ENCODE data around the gene TNFAIP8L3. TPM values are rescaled to one million over a fixed set of nuclear protein-coding genes. Genes with fewer than 3 reads are reported as not detected.

TNFAIP8L3 gene
- total and polyA plus RNA-seq, 8 donors, result 0.58 to 12.5 (median 5.9) TPM; not detected in 1

GRCh38 chr15:51106481-51106880 is 11.8 kb upstream of the TNFAIP8L3 start:
- Histone ChIP-seq H3K4me3 (no peak overlapping the region), H3K27ac (peak overlapping the region in 1 of 5 donors; percentile 1), H3K4me1 (peaks cover 0 to 7% (median 0%) of the 10 kb centered on the region in 4 donors), H3K27me3 (peaks cover 0 to 6% (median 0%) of the 10 kb centered on the region in 3 donors), H3K36me3 (no peaks in the 10 kb centered on the region), H3K9me3 (no peaks in the 10 kb centered on the region)
- DNase-seq, result no peak
- intact Hi-C loops (cut with DNase I; ENCODE audit: low total_unique reads), result no loop called here
- TF ChIP-seq EP300 (IDR thresholded peaks at IDR 0.05), result no peak
- no peak for TF ChIP-seq POLR2A (IDR thresholded peaks at IDR 0.05)
- no peak for TF ChIP-seq CTCF (IDR thresholded peaks at IDR 0.05)
- no peak for TF ChIP-seq POLR2AphosphoS5 (IDR thresholded peaks at IDR 0.05)

GRCh38 chr15:51105430-51106016 is 10.8 kb upstream of the TNFAIP8L3 start:
- Histone ChIP-seq H3K4me3 (no peak overlapping the region), H3K4me1 (peaks cover 0 to 7% (median 0%) of the 10 kb centered on the region in 4 donors), H3K36me3 (no peaks in the 10 kb centered on the region), H3K27ac (peak overlapping the region in 2 of 5 donors; percentile 51 to 67), H3K9me3 (no peaks in the 10 kb centered on the region), H3K27me3 (peaks cover 0 to 16% (median 0%) of the 10 kb centered on the region in 3 donors)
- intact Hi-C loops (cut with DNase I; ENCODE audit: low total_unique reads), result no loop called here
- 35 to 58% (median 47%) methylated on average over 4 of the region's 4 CpGs for WGBS, 5 donors
- no peak for DNase-seq
- TF ChIP-seq POLR2AphosphoS5 (IDR thresholded peaks at IDR 0.05) (no peak), EP300 (IDR thresholded peaks at IDR 0.05) (no peak), CTCF (IDR thresholded peaks at IDR 0.05) (no peak), POLR2A (IDR thresholded peaks at IDR 0.05) (no peak)

GRCh38 chr15:51104512-51104911 is 9.8 kb upstream of the TNFAIP8L3 start:
- H3K4me3 ChIP-seq, result no peak overlapping the region
- intact Hi-C loops (cut with DNase I; ENCODE audit: low total_unique reads), result no loop called here
- peak overlapping the region in 4 of 5 donors; percentile 51 to 67 (median 59) for H3K27ac ChIP-seq
- H3K9me3 ChIP-seq, result no peaks in the 10 kb centered on the region
- peak; percentile 21 to 39 for DNase-seq
- H3K4me1 ChIP-seq, result peaks cover 0 to 7% (median 0%) of the 10 kb centered on the region in 4 donors
- TF ChIP-seq POLR2AphosphoS5 (IDR thresholded peaks at IDR 0.05) (peak; percentile 39 to 73 (median 63)), POLR2A (IDR thresholded peaks at IDR 0.05) (no peak)
- H3K27me3 ChIP-seq, result peaks cover 0 to 26% (median 0%) of the 10 kb centered on the region in 3 donors
- 34 to 54% (median 49%) methylated on average over 3 of the region's 3 CpGs for WGBS, 5 donors
- no peaks in the 10 kb centered on the region for H3K36me3 ChIP-seq

DNA sequence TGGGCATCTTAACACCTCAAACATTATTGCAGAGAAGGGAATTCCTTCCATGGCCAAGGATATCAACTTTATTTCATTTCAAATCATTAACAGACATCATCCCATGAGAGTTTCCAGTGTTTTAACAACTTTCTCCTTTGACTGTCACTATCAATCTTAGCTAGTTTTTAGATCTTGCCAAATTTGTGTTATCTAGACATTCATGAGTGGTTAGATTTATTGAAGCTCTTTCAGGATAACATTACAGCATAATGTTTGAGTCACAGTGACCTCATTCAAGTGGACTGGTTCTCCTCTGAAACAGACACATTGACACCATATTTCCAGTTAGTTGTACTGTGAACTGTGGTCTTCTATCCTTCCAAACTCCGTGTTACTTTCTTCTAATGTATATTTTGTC is 8.6 kb upstream of the TNFAIP8L3 start:
- intact Hi-C loops (cut with DNase I; ENCODE audit: low total_unique reads), result no loop called here
- H3K4me1 ChIP-seq, result peaks cover 0 to 7% (median 0%) of the 10 kb centered on the region in 4 donors
- peak in 1 of 2 donors; percentile 38 for DNase-seq
- H3K27me3 ChIP-seq, result peaks cover 0 to 33% (median 5%) of the 10 kb centered on the region in 3 donors
- peak overlapping the region in 3 of 5 donors; percentile 51 to 62 (median 56) for H3K27ac ChIP-seq
- no peak overlapping the region for H3K4me3 ChIP-seq
- no peaks in the 10 kb centered on the region for H3K9me3 ChIP-seq
- no peaks in the 10 kb centered on the region for H3K36me3 ChIP-seq
- 71 to 88% (median 82%) methylated on average over 1 of the region's 1 CpG for WGBS, 5 donors
- TF ChIP-seq POLR2AphosphoS5 (IDR thresholded peaks at IDR 0.05) (peak in 1 of 3 donors; percentile 40), CTCF (IDR thresholded peaks at IDR 0.05) (no peak)
